ENCODE results near the gene TARBP1. TPM values are rescaled to one million over a fixed set of nuclear protein-coding genes. Genes with fewer than 3 reads are reported as not detected.

Gene TARBP1
- polyA plus RNA-seq, 2 of the 4 experiments (the other 2 are of a cell fraction) = 22.4 to 41.1 TPM

DNA sequence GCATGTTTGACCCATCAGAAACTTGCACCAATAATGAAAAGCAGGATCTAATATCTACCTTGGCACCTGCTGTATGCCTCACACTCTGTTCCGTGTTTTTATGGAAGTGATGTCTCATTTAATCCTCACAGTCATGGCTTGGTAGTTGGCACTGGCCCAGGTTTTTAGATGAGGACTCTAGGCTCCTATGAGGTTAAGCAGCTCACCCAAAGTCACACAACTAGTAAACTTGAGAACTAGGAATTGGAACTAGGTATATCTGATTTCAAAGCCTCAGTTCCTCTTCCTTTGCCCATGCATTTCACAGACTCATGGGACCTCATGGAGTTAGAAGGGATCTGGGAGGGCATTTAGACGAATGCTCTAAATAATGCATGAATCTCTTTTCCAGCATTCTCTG, 21.3 kb upstream of the TARBP1 start:
- FAIRE-seq (no peak), ATAC-seq (no peak), DNase-seq (ENCODE audit: low read depth in 1 of 2, low spot score in 1 of 2) (no peak)
- ChIA-PET POLR2A (interaction anchor here (0.6 kb wide), 1 partner anchor 99 kb away, joined by 4 read pairs; no protein-coding TSS in a partner anchor), CTCF (interaction anchor here (0.6 to 3.9 kb wide), 23 partner anchors 9 to 917 kb away, joined by 3 to 76 read pairs (median 6); no protein-coding TSS in a partner anchor)
- H3K27ac ChIP-seq = peak overlapping the region; percentile 88 to 94
- no peak for TF ChIP-seq HOXB13 (CRISPR knock-in tag; IDR thresholded peaks at IDR 0.05; ENCODE audit: low read depth)
- no peak for TF ChIP-seq ZC3H11A (IDR thresholded peaks at IDR 0.05)
- no peaks in the 10 kb centered on the region for H3K9me3 ChIP-seq
- H3K4me3 ChIP-seq = no peak overlapping the region
- peak overlapping the region; percentile 41; the same call in 1 of the 3 replicates for H3K4me2 ChIP-seq
- peaks cover 70% of the 10 kb centered on the region for H3K4me1 ChIP-seq
- WGBS (ENCODE audit: missing lambda C conversion rate) = 88% methylated on average over 2 of the region's 2 CpGs

DNA sequence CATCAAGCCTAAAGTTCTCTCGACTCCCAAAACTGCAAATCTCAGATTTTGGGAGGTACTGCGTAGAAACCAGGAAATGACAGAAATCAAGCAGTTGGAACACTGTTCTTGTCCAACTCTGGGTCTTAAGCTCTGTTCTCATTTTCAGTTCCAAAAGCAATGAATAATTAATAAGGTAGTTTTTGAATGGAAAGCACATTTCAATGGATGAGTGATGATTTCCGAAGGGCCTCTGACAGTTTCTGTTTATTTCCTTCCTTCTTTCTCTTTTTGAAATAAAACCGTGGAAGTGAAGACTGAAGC, 20.9 kb upstream of the TARBP1 start:
- H3K4me3 ChIP-seq = no peak overlapping the region
- ATAC-seq (no peak), DNase-seq (ENCODE audit: low read depth in 1 of 2, low spot score in 1 of 2) (no peak), FAIRE-seq (no peak)
- H3K27ac ChIP-seq = peak overlapping the region; percentile 88 to 94
- H3K9me3 ChIP-seq = no peaks in the 10 kb centered on the region
- peaks cover 70% of the 10 kb centered on the region for H3K4me1 ChIP-seq
- WGBS (ENCODE audit: missing lambda C conversion rate) = 90% methylated on average over 4 of the region's 4 CpGs
- TF ChIP-seq NFE2L2 (conservative IDR thresholded peaks at IDR 0.05; ENCODE audit: low read length) (no peak), RNF2 (IDR thresholded peaks at IDR 0.05; ENCODE audit: borderline replicate concordance, low read depth) (no peak), ZC3H11A (IDR thresholded peaks at IDR 0.05) (no peak), ZFP36 (IDR thresholded peaks at IDR 0.05; ENCODE audit: borderline replicate concordance, partially characterized antibody) (no peak), ZNF302 (CRISPR knock-in tag; IDR thresholded peaks at IDR 0.05) (no peak), GATA3 (IDR thresholded peaks at IDR 0.05; ENCODE audit: borderline replicate concordance) (no peak)
- ChIA-PET POLR2A (interaction anchor here (0.7 to 1.6 kb wide), 7 partner anchors 101 to 584 kb away, joined by 3 to 5 read pairs (median 4); partner anchors contain the start of gene IRF2BP2), CTCF (interaction anchor here (0.6 to 3.9 kb wide), 54 partner anchors 9 to 1183 kb away, joined by 3 to 76 read pairs (median 4); partner anchors contain the start of gene IRF2BP2)
- H3K4me2 ChIP-seq = peak overlapping the region; percentile 41

DNA sequence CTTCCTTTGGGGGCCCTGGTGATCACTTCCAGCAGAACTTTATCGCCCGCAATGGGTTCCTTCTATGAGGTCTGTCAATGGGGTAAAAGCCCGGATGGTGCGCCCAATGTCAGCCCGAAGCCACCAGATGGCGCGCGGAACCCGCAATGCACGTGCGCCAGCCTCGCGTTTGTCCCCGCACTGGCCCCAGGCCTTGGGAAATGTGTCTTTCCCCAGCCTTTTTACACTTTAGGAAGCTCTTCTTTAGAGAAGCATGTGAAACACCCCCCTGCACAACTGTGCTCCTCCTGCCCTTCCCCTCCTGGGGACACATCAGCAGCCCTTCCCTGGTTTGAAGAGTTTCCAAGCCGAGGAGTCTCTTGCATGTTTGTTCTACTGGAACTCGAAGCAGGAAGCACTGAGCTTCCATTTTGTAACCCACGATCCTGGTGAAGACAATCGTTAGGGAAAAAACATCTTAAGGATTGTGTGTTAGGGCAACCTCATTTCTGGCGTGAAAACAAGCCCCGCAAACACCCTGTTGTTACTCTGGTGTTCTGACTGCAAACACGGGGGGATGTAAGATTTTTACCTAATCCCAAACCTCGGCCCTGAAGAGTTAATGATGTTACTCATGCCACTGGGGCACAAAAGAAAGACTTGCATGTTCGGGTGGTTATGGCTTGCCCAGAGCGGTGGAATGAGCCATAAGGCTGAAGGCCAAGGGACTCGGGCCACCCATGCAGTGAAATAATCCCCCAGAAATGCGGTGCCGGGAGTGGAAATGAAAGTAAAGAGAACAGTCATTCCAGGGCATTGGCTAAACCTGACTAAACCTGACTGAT, 20.4 kb upstream of the TARBP1 start:
- peak overlapping the region; percentile 88 to 94 for H3K27ac ChIP-seq
- FAIRE-seq (no peak), DNase-seq (ENCODE audit: low read depth in 1 of 2, low spot score in 1 of 2) (peak; percentile 86 to 87), ATAC-seq (peak; percentile 93 to 94)
- no peak overlapping the region for H3K4me3 ChIP-seq
- H3K9me3 ChIP-seq = no peaks in the 10 kb centered on the region
- H3K4me2 ChIP-seq = peak overlapping the region; percentile 41
- 34% methylated on average over 27 of the region's 27 CpGs for WGBS (ENCODE audit: missing lambda C conversion rate)
- CTCF ChIA-PET = interaction anchor here (0.6 to 3.9 kb wide), 59 partner anchors 10 to 1952 kb away, joined by 3 to 76 read pairs (median 4); partner anchors contain the start of gene IRF2BP2
- POLR2A ChIA-PET = interaction anchor here (0.6 to 1.6 kb wide), 9 partner anchors 94 to 585 kb away, joined by 3 to 5 read pairs (median 4); partner anchors contain the start of gene IRF2BP2
- H3K4me1 ChIP-seq = peaks cover 74% of the 10 kb centered on the region
- TF ChIP-seq, protein P1, sequence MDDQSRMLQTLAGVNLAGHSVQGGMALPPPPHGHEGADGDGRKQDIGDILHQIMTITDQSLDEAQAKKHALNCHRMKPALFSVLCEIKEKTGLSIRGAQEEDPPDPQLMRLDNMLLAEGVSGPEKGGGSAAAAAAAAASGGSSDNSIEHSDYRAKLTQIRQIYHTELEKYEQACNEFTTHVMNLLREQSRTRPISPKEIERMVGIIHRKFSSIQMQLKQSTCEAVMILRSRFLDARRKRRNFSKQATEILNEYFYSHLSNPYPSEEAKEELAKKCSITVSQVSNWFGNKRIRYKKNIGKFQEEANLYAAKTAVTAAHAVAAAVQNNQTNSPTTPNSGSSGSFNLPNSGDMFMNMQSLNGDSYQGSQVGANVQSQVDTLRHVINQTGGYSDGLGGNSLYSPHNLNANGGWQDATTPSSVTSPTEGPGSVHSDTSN (IDR thresholded peaks at IDR 0.05) = no peak
- TF ChIP-seq, protein P2, sequence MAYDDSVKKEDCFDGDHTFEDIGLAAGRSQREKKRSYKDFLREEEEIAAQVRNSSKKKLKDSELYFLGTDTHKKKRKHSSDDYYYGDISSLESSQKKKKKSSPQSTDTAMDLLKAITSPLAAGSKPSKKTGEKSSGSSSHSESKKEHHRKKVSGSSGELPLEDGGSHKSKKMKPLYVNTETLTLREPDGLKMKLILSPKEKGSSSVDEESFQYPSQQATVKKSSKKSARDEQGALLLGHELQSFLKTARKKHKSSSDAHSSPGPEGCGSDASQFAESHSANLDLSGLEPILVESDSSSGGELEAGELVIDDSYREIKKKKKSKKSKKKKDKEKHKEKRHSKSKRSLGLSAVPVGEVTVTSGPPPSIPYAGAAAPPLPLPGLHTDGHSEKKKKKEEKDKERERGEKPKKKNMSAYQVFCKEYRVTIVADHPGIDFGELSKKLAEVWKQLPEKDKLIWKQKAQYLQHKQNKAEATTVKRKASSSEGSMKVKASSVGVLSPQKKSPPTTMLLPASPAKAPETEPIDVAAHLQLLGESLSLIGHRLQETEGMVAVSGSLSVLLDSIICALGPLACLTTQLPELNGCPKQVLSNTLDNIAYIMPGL (CRISPR knock-in tag; IDR thresholded peaks at IDR 0.05; ENCODE audit: borderline replicate concordance) = peak; percentile 88
- TF ChIP-seq POLR2AphosphoS2 (conservative IDR thresholded peaks at IDR 0.05; ENCODE audit: low read length) (no peak), KDM1A (IDR thresholded peaks at IDR 0.05; ENCODE audit: low read depth) (no peak), MYC (IDR thresholded peaks at IDR 0.05; ENCODE audit: borderline replicate concordance, low read length) (peak; percentile 77), FOXS1 (CRISPR knock-in tag; IDR thresholded peaks at IDR 0.05) (peak; percentile 83), POLR2A (IDR thresholded peaks at IDR 0.05; ENCODE audit: low read length) (no peak), FOSL2 (IDR thresholded peaks at IDR 0.05) (no peak), FOSL2 (CRISPR knock-in tag; IDR thresholded peaks at IDR 0.05) (peak; percentile 7; the same call in 1 of the 2 replicates), HOXB13 (CRISPR knock-in tag; IDR thresholded peaks at IDR 0.05; ENCODE audit: low read depth) (peak; percentile 92; the same call in 1 of the 2 replicates), ZNF302 (CRISPR knock-in tag; IDR thresholded peaks at IDR 0.05) (peak; percentile 91), NR3C1 (IDR thresholded peaks at IDR 0.05) (no peak), EP300 (IDR thresholded peaks at IDR 0.05) (no peak), KDM5A (IDR thresholded peaks at IDR 0.05) (no peak), HOXB5 (CRISPR knock-in tag; IDR thresholded peaks at IDR 0.05) (peak; percentile 89), HEYL (CRISPR knock-in tag; IDR thresholded peaks at IDR 0.05) (peak; percentile 90), TP53 (CRISPR knock-in tag; IDR thresholded peaks at IDR 0.05) (peak; percentile 77; the same call in 1 of the 2 replicates), HDAC2 (IDR thresholded peaks at IDR 0.05) (no peak), JUN (IDR thresholded peaks at IDR 0.05) (peak in 1 of 2 experiments; percentile 50; a peak in 1 of 5 replicates)
- TF ChIP-seq, protein P3, sequence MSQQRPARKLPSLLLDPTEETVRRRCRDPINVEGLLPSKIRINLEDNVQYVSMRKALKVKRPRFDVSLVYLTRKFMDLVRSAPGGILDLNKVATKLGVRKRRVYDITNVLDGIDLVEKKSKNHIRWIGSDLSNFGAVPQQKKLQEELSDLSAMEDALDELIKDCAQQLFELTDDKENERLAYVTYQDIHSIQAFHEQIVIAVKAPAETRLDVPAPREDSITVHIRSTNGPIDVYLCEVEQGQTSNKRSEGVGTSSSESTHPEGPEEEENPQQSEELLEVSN (IDR thresholded peaks at IDR 0.05; ENCODE audit: borderline replicate concordance, low read depth) = peak; percentile 83; the same call in 1 of the 2 replicates
- TF ChIP-seq, protein P4, sequence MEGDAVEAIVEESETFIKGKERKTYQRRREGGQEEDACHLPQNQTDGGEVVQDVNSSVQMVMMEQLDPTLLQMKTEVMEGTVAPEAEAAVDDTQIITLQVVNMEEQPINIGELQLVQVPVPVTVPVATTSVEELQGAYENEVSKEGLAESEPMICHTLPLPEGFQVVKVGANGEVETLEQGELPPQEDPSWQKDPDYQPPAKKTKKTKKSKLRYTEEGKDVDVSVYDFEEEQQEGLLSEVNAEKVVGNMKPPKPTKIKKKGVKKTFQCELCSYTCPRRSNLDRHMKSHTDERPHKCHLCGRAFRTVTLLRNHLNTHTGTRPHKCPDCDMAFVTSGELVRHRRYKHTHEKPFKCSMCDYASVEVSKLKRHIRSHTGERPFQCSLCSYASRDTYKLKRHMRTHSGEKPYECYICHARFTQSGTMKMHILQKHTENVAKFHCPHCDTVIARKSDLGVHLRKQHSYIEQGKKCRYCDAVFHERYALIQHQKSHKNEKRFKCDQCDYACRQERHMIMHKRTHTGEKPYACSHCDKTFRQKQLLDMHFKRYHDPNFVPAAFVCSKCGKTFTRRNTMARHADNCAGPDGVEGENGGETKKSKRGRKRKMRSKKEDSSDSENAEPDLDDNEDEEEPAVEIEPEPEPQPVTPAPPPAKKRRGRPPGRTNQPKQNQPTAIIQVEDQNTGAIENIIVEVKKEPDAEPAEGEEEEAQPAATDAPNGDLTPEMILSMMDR (IDR thresholded peaks at IDR 0.05) = peak; percentile 95
- TF ChIP-seq, protein P5, sequence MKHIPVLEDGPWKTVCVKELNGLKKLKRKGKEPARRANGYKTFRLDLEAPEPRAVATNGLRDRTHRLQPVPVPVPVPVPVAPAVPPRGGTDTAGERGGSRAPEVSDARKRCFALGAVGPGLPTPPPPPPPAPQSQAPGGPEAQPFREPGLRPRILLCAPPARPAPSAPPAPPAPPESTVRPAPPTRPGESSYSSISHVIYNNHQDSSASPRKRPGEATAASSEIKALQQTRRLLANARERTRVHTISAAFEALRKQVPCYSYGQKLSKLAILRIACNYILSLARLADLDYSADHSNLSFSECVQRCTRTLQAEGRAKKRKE (CRISPR knock-in tag; IDR thresholded peaks at IDR 0.05; ENCODE audit: low read depth) = peak; percentile 89
